Central memory CD8-positive, alpha-beta T cell (primary cell): ENCODE data around the gene AGPAT2.

Experiments
- ATAC-seq: fragments of 150-1000 bp; cut with Tn5 transposase; replicated peaks from 2 replicates; pipeline ENCODE4 v1.10.0; 2022; ENCODE audit warnings: mild to moderate bottlenecking, moderate FRiP score, moderate number of reproducible peaks; ENCODE audit not compliant: poor library complexity, severe bottlenecking; ENCODE audit errors: extremely low read depth
- DNase-seq, 2 donors: peaks; one replicate each; pipeline ENCODE4 v3.0.0; 2021; ENCODE audit warnings: low spot score in 2 of 2
- H3K27ac Mint-ChIP-seq: one replicate; pipeline ENCODE4 v1.8.0; 2022; ENCODE audit warnings: low read depth, mild to moderate bottlenecking, moderate library complexity, mixed read lengths
- H3K27me3 Mint-ChIP-seq: one replicate; pipeline ENCODE4 v1.8.0; 2022; ENCODE audit warnings: mixed read lengths
- H3K36me3 Mint-ChIP-seq: one replicate; pipeline ENCODE4 v1.8.0; 2022; ENCODE audit warnings: mild to moderate bottlenecking, moderate library complexity, mixed read lengths; ENCODE audit not compliant: insufficient read depth
- H3K4me1 Mint-ChIP-seq: one replicate; pipeline ENCODE4 v1.8.0; 2022; ENCODE audit warnings: mixed read lengths
- H3K4me3 Mint-ChIP-seq: one replicate; pipeline ENCODE4 v1.8.0; 2022; ENCODE audit warnings: mild to moderate bottlenecking, moderate library complexity, mixed read lengths
- H3K9me3 Mint-ChIP-seq: one replicate; pipeline ENCODE4 v1.8.0; 2022; ENCODE audit warnings: mixed read lengths

Gene AGPAT2

DNA sequence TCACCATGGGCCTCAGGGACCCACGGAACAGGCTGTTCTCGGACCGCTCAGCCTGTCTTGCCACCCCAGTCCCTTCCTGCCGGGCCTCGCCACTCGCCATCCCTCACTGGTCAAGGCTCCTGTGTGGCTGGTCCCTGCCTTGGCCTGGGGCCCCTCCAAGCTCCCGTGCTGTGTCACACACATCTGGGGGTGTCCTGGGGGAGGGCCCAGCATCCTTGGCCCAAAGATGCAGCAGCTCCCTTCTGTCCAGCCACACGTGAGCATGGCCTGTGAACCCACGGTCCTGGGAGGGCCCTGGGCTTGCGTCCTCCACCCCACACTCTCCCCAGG, 25.0 kb downstream of the AGPAT2 start:
- Mint-ChIP-seq H3K4me1 (peaks cover 12% of the 10 kb centered on the region), H3K36me3 (peaks cover 4% of the 10 kb centered on the region), H3K27me3 (peaks cover 55% of the 10 kb centered on the region), H3K4me3 (no peak overlapping the region), H3K9me3 (no peaks in the 10 kb centered on the region), H3K27ac (no peak overlapping the region)
- DNase-seq (no peak), ATAC-seq (no peak)

DNA sequence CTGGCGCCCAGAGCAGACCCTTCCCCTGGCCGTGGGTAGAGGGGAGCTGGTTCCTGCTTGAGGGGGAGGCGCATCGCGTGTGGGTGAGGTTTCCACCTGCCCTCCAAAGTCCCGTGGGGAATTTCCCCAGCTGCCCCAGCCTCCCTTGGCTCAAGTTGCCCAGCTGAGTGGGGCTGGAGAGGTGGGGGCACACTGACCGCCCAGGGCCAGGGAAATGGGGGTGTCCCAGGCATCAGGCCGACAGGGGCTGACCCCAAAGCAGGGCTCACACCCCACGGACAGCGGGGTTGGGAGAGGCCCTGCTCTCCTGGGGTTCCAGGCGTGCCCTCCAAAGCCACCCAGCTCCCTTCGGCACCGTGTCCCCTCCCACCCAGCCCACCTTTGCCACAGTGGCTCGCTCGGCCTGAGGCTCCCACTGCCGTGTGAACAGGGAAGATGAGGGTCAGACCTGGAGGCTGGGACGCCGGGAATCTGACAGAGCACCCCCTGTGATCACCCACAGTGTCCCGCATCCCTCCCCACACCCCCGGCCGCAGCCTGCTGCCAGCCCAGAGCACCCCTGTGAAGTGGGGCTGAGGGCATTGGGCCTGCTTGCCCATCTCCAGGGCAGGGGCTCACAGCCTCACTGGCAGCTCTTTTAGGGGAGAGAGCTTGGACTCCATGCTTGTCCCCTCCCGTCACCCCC, 25.5 kb downstream of the AGPAT2 start:
- DNase-seq (no peak), ATAC-seq (no peak)
- Mint-ChIP-seq H3K27ac (no peak overlapping the region), H3K4me3 (no peak overlapping the region), H3K9me3 (no peaks in the 10 kb centered on the region), H3K4me1 (peaks cover 12% of the 10 kb centered on the region), H3K27me3 (peaks cover 60% of the 10 kb centered on the region), H3K36me3 (peaks cover 4% of the 10 kb centered on the region)

DNA sequence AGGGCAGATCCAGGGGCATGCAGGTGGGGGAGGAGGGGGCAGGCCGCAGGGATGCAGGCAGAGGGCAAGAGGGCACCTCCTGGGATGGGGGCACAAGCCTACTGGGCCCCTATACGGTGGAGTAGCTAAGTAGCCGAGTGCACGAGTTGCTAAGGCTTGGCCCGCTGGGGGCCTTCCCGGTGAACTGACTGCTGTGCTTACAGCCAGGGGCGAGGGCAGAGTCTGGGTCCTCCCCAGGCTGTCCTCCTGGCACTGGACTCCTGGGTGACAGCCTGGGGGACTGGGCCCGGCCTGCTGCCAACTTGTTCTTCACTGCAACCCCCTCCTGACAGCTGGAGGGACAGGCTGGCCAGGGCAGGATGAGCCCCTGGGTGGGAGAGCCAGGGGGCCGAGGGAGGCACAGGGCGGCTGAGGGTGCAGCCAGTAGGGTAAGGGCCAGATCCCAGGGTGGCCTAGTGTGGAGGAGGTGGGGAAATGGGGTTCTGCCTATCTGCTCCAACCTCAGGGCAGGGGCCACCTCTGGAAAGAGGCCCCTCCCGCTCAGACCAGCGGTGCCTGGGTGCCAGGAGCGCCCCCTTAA, 26.2 kb downstream of the AGPAT2 start:
- H3K4me3 Mint-ChIP-seq = no peak overlapping the region
- no peak for DNase-seq
- H3K27ac Mint-ChIP-seq = no peak overlapping the region
- H3K27me3 Mint-ChIP-seq = peaks cover 67% of the 10 kb centered on the region
- H3K4me1 Mint-ChIP-seq = peaks cover 16% of the 10 kb centered on the region
- H3K36me3 Mint-ChIP-seq = peaks cover 4% of the 10 kb centered on the region
- ATAC-seq = no peak
- H3K9me3 Mint-ChIP-seq = no peaks in the 10 kb centered on the region

DNA sequence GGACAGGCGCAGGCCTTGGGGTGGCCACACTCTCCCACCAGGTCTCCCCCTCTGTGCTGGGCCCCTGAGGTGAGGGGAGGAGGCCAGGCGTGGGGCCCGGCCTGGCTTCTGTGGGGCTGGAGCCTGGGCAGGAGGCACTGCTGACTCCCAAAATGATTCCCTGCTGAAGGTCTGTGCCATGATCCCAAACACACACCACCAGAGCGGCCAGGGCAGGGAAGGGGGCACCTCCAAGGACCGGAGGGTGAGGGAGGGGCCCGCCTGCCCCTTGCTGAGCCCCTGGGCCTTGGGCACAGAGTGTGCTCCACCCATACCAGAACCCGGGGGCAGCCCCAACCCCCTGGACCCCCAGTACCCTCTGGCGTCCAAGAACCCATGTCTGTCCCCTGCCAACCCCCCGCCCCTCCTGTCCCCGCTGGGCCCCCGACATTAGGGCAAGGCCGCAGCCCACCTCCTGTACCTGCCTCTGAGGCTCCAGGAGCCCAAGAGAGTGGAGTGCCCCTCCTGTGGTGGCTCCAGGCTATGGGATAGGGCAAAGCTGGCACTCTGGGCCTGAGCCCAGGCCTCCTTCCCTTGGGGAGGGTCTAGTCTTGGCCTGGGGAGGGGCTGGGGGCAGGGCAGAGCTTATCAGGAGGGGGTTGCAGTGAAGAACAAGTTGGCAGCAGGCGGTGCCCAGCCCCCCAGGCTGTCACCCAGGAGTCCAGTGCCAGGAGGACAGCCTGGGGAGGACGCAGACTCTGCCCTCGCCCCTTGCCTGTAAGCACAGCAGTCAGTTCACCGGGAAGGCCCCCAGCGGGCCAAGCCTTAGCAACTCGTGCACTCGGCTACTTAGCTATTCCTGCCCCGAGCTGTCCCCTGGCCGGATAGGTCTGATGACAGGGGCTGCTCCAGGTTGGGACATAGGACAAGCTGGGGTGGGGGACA, 27.1 kb downstream of the AGPAT2 start:
- ATAC-seq (no peak), DNase-seq (no peak)
- Mint-ChIP-seq H3K27ac (no peak overlapping the region), H3K9me3 (no peaks in the 10 kb centered on the region), H3K4me1 (peaks cover 16% of the 10 kb centered on the region), H3K4me3 (no peak overlapping the region), H3K27me3 (peaks cover 73% of the 10 kb centered on the region), H3K36me3 (peaks cover 4% of the 10 kb centered on the region)

DNA sequence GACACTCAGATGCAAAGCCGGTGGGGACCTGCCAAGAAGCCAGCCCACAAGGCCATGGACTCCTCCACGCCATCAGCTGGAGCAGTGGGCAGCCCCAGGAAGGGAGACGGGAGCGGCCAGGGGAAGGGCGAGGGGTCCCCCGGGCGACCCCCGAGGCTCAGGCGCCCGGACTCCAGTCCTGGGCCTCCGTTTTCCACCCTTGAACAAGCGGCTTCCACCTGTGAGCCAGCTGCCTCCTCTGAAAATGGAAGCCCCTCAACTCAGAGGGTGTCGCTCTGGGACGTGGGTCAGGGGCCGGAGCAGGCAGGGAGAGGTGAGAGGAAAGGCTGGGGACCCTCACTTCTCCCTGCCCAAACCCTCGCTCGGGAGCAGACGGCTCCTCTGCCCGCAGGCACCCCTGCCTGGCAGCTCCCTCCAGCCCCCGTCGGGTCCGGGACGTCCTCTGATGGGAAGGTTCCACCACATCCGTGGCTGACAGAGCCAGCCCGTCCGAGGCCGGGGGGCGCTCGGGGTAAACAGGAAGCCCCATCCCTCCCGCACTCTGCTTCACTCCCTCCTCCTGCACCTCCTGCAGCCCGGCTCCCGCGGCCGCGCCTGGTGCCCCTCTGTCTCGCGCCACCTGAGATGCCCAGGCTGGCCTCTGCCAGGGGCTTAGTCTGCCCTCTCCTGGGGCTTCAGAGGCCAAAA, 28.3 kb downstream of the AGPAT2 start:
- no peaks in the 10 kb centered on the region for H3K9me3 Mint-ChIP-seq
- no peak overlapping the region for H3K27ac Mint-ChIP-seq
- H3K4me1 Mint-ChIP-seq = peaks cover 12% of the 10 kb centered on the region
- no peak overlapping the region for H3K4me3 Mint-ChIP-seq
- DNase-seq (no peak), ATAC-seq (peak; percentile 35)
- peaks cover 4% of the 10 kb centered on the region for H3K36me3 Mint-ChIP-seq
- peaks cover 66% of the 10 kb centered on the region for H3K27me3 Mint-ChIP-seq

DNA sequence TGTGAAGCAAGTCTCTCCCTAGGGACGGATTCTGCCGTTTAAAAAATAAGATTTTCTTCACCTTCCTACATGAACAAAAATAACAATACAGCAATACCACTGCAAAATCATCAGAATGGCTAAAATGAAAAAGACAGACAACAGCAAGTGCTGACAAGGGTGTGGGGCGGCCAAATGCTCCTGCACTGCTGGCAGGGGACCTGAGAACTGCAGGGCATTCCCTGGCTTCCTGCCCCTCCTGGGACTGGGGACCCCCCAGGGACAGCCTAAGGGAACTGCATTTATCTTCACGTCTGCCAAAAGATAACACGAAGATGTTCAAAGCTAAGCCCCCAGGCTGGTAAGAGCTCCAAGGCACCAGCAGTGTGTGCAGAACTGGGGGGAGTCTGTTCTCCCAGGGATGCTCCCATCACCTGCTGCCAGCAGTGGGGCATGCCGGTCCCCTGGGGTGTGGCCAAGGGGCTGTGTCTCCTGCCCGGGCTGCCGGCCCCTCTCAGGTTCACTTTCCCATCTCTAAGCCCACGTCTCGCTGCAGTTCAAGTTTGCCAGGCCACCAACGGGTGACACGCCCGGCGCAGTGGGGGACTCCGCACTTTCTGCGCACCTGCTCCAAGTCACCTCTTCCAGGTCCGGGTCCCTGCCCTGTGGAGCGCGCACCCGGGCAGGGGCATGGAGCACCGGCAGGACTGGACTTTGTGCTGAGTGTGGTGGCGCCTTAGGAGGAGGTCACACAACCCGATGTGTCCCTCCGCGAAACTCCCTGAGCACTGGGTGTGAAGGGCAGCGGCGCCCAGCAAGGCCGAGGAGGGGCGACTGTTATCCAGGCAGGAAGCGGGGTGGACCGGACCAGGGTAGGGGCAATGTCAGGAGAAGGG, 29.0 kb downstream of the AGPAT2 start:
- H3K9me3 Mint-ChIP-seq = no peaks in the 10 kb centered on the region
- no peak for ATAC-seq
- no peak overlapping the region for H3K4me3 Mint-ChIP-seq
- H3K27me3 Mint-ChIP-seq = peaks cover 60% of the 10 kb centered on the region
- H3K36me3 Mint-ChIP-seq = peaks cover 4% of the 10 kb centered on the region
- DNase-seq = no peak
- H3K27ac Mint-ChIP-seq = no peak overlapping the region
- peaks cover 12% of the 10 kb centered on the region for H3K4me1 Mint-ChIP-seq

DNA sequence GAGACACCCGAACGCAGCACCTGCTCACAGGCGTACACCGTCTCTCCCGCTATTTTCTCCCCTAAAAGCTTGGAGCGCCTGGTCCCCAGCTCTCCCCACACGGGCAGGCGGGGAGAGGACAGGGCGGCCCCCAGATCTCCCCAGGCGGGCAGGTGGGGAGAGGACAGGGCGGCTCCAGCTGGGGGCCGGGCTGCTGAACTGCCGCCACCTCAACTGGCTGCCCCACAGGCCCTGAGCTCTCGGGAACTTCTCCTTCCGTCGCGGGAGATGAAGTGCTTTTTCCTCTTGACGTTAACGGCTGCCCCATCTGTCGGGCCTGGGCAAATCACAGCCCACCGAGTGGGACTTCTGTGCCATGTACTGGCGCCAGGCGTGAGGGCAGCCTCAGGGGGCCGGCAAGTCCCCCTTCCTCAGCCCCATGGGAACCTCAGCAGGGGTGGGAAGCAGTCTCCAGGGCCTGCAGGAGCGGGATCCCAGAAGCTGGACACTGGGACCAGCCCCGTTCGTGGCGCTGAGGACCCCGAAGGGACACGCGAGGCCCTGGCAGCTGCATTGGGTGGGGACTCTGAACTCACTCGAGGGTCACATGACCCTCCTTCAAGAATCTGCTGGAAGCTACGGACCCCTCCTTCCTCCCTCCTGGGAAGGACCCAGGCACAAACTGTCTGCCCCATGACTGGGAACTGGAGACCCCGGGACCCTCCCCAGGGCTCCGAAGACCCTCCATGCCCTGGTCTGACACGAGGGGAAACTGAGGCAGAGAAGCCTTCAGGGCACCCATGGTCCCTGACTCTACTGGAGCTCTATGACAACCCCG, 30.3 kb downstream of the AGPAT2 start:
- H3K9me3 Mint-ChIP-seq = no peaks in the 10 kb centered on the region
- H3K4me3 Mint-ChIP-seq = no peak overlapping the region
- peaks cover 56% of the 10 kb centered on the region for H3K27me3 Mint-ChIP-seq
- peaks cover 12% of the 10 kb centered on the region for H3K4me1 Mint-ChIP-seq
- peaks cover 4% of the 10 kb centered on the region for H3K36me3 Mint-ChIP-seq
- ATAC-seq (no peak), DNase-seq (no peak)
- no peak overlapping the region for H3K27ac Mint-ChIP-seq

DNA sequence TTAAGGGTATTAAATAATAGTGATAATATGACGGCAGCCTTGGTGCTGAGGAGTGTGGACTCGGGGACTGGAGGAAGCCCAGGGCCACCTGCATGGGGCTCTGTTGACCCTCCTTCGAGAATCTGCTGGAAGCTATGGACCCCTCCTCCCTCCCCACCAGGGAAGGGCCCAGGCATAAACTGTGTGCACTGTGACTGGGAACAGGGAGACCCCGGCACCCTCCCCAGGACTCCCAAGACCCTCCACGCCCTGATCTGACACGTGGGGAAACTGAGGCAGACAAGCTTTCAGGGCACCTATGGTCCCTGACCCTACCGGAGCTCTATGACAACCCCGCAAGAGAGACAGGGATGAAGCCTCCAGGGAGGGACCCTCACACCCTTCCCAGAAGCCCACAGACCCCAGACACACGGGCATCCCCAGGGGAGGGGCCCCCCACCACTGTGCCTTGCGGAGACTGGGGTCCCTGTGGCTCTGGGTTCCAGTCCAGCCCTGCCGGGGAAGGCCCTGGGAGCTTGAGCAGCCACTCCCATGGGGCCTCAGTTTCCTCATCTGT, 31.0 kb downstream of the AGPAT2 start:
- DNase-seq (no peak), ATAC-seq (no peak)
- Mint-ChIP-seq H3K27ac (no peak overlapping the region), H3K36me3 (peaks cover 4% of the 10 kb centered on the region), H3K9me3 (no peaks in the 10 kb centered on the region), H3K4me1 (peaks cover 12% of the 10 kb centered on the region), H3K4me3 (no peak overlapping the region), H3K27me3 (peaks cover 56% of the 10 kb centered on the region)

DNA sequence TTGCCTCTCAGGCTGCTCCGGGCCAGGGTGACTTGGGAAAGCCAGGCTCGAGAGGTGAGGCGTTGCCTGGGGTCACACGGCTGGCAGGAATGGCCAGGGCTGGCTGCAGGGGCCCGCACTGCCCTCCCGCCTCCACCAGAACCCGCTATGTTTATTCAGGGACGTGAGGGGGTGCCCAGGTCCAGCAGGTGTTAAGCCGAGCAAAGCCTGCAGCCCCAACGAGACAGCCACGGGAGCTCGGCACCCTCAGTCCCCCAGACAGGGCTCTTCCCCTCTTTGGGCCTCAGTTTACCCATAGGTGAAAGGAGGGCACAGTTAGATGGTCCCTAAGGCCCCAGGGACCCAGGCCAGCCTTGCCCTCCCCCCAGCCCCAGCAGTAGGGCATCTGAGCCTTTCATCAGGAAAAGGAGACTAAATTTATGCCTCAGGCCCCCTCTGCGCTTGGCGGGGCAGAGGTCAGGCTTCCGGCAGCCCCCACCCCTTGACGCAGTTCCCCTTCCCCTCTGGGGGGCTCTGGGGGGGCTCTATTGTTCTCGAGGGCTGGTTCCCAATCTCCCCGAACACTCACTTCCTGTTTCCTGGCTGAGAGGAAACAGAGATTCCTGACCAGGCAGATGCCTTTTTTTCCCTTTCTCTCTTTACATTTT, 31.6 kb downstream of the AGPAT2 start:
- DNase-seq = no peak
- peaks cover 12% of the 10 kb centered on the region for H3K4me1 Mint-ChIP-seq
- no peaks in the 10 kb centered on the region for H3K9me3 Mint-ChIP-seq
- H3K4me3 Mint-ChIP-seq = no peak overlapping the region
- no peak for ATAC-seq
- H3K36me3 Mint-ChIP-seq = peaks cover 4% of the 10 kb centered on the region
- H3K27ac Mint-ChIP-seq = no peak overlapping the region
- peaks cover 51% of the 10 kb centered on the region for H3K27me3 Mint-ChIP-seq

DNA sequence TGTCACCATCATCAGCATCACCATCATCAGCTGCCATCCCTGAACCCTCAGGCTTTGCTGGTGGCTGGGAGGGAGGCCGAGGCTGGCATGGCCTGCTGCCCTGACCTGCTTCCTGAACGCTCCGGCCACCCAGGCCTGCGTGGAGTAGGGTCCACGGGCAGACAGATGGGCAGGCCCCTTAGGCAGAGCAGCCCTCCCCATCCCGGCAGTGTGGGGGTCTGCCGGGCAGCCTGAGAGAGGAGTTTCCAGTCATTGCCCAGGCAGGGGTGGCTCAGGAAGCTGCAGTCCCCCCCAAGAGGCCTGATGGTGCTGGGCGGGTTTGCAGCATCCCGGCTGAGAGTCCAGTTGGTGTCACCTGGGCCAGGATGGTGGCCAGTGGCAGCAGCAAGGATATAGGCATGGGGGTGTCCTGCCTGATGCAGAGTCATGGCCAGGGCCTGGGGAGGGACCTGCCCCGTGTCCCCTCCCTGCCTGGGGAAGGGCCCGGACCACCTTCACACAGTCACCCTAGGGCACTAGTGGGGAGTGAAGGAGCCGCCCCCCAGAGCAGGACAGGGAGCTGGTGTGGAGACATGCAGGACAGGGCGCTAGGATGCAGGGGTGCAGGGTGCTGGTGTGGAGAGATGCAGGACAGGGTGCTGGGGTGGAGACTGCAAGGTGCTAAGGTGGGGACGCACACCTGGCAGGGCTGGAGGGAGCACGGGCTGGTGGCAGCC, 32.3 kb downstream of the AGPAT2 start:
- Mint-ChIP-seq H3K4me3 (no peak overlapping the region), H3K27me3 (peaks cover 44% of the 10 kb centered on the region)

More for the DNA sequence above, 32.3 kb downstream of the AGPAT2 start:
- Mint-ChIP-seq H3K27ac (no peak overlapping the region), H3K36me3 (peaks cover 4% of the 10 kb centered on the region), H3K9me3 (no peaks in the 10 kb centered on the region), H3K4me1 (peaks cover 12% of the 10 kb centered on the region)
- ATAC-seq = no peak
- no peak for DNase-seq
